Panc1 (cell line): ENCODE results near the gene BTBD9.

ENCODE experiments used
- CTCF ChIP-seq: fragments of 450-650 bp; IDR thresholded peaks from 2 replicates; pipeline ENCODE4 v1.5.1; 2017; ENCODE audit warnings: mild to moderate bottlenecking
- SIN3A ChIP-seq: IDR thresholded peaks from 2 replicates; pipeline ENCODE4 v1.6.1; 2012; ENCODE audit warnings: low read depth, mild to moderate bottlenecking, low read length, moderate library complexity, borderline replicate concordance; ENCODE audit not compliant: insufficient read depth
- TCF7L2 ChIP-seq: IDR thresholded peaks from 2 replicates; pipeline ENCODE4 v1.6.1; 2011; ENCODE audit warnings: mild to moderate bottlenecking, low read depth, low read length, inconsistent platforms

- no peak for TF ChIP-seq TCF7L2
- TF ChIP-seq CTCF: no peak
- no peak for TF ChIP-seq SIN3A
These were observed 329.7 kb downstream of the BTBD9 start for GRCh38 chr6:38310061-38310460.
